ENCODE measurements around the gene SMOC2.

- TF ChIP-seq, protein P1, sequence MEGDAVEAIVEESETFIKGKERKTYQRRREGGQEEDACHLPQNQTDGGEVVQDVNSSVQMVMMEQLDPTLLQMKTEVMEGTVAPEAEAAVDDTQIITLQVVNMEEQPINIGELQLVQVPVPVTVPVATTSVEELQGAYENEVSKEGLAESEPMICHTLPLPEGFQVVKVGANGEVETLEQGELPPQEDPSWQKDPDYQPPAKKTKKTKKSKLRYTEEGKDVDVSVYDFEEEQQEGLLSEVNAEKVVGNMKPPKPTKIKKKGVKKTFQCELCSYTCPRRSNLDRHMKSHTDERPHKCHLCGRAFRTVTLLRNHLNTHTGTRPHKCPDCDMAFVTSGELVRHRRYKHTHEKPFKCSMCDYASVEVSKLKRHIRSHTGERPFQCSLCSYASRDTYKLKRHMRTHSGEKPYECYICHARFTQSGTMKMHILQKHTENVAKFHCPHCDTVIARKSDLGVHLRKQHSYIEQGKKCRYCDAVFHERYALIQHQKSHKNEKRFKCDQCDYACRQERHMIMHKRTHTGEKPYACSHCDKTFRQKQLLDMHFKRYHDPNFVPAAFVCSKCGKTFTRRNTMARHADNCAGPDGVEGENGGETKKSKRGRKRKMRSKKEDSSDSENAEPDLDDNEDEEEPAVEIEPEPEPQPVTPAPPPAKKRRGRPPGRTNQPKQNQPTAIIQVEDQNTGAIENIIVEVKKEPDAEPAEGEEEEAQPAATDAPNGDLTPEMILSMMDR (IDR thresholded peaks at IDR 0.05; ENCODE audit: low read depth, low read length), result no peak
- TF ChIP-seq EZH2phosphoT487 (IDR thresholded peaks at IDR 0.05; ENCODE audit: low read depth), result no peak
Observed at GRCh38 chr6:168490757-168491156, 49.8 kb downstream of the SMOC2 start.

Data from OCI-LY3 (cell line).